GM19452 (cell line): ENCODE results near the gene FHL3.

Experiments used
- ATAC-seq: cut with Tn5 transposase; IDR thresholded peaks from one replicate; pipeline ENCODE4 v1.9.1; 2021; ENCODE audit not compliant: unreplicated experiment

Gene FHL3

DNA sequence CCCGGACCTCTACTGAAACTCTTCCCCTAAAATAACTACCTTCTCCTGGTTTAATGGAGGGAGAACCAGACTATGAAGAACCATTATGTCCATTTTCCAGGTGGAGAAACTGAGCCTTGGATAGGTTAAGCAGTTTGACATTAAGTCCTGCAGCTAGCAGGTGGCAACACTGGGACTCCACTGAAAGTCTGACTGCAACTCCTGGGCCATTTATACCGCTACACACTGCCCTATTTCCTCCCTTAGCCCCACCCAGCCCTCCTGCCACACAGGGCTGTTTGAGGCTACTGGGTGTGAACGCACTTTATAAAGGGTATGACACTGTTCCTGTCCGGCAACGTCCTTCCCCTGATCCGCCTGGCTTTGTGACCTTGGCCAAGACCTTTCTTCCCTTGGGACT is 58.0 kb downstream of the FHL3 start:
- no peak for ATAC-seq
